ENCODE measurements around the gene AK8.

Gene AK8

DNA sequence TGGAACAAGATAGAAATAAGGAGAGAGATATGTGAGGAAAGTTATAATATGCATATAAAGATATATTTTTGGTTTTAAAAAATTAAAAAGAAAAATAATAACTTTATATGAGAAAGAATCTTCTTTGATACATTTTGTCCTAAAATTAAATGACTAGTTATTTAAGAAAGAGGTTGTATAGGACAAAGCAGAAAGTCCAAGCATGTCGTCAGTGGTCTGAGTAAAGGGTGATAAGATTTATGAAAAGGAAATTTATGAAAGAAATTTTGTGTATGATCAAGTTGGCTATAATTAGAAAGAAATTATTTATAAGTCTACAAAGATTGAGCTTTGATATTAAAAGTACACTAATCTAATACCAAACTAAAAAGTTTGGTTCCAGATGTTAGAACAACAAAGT is 175.8 kb downstream of the AK8 start:
- no peak overlapping the region for H3K9ac ChIP-seq (ENCODE audit: low read length)
- peaks cover 33% of the 10 kb centered on the region for H3K9me3 ChIP-seq (ENCODE audit: control insufficient read depth, insufficient read depth, low read depth, low read length)
- no peak overlapping the region for H3K27ac ChIP-seq (ENCODE audit: low read depth, low read length)
- no peaks in the 10 kb centered on the region for H3K36me3 ChIP-seq (ENCODE audit: control insufficient read depth, insufficient read depth, low read length)
- H3K4me3 ChIP-seq (ENCODE audit: low read depth, low read length) = no peak overlapping the region
- no peaks in the 10 kb centered on the region for H3K27me3 ChIP-seq (ENCODE audit: control insufficient read depth, insufficient read depth, low read length)
- H3K4me1 ChIP-seq (ENCODE audit: control insufficient read depth, insufficient read depth, low read length) = no peaks in the 10 kb centered on the region

- peaks cover 46% of the 10 kb centered on the region for H3K9me3 ChIP-seq (ENCODE audit: control insufficient read depth, insufficient read depth, low read depth, low read length)
These were observed 178.1 kb downstream of the AK8 start for GRCh38 chr9:132699956-132700355.

GRCh38 chr9:132698989-132699388 is 179.1 kb downstream of the AK8 start:
- no peaks in the 10 kb centered on the region for H3K4me1 ChIP-seq (ENCODE audit: control insufficient read depth, insufficient read depth, low read length)
- H3K9me3 ChIP-seq (ENCODE audit: control insufficient read depth, insufficient read depth, low read depth, low read length) = peaks cover 46% of the 10 kb centered on the region
- H3K36me3 ChIP-seq (ENCODE audit: control insufficient read depth, insufficient read depth, low read length) = no peaks in the 10 kb centered on the region
- H3K27ac ChIP-seq (ENCODE audit: low read depth, low read length) = no peak overlapping the region
- no peaks in the 10 kb centered on the region for H3K27me3 ChIP-seq (ENCODE audit: control insufficient read depth, insufficient read depth, low read length)
- no peak overlapping the region for H3K9ac ChIP-seq (ENCODE audit: low read length)
- no peak overlapping the region for H3K4me3 ChIP-seq (ENCODE audit: low read depth, low read length)

More at GRCh38 chr9:132699956-132700355, 178.1 kb downstream of the AK8 start:
- Histone ChIP-seq H3K4me1 (ENCODE audit: control insufficient read depth, insufficient read depth, low read length) (no peaks in the 10 kb centered on the region), H3K27ac (ENCODE audit: low read depth, low read length) (no peak overlapping the region), H3K27me3 (ENCODE audit: control insufficient read depth, insufficient read depth, low read length) (no peaks in the 10 kb centered on the region), H3K9ac (ENCODE audit: low read length) (no peak overlapping the region), H3K4me3 (ENCODE audit: low read depth, low read length) (no peak overlapping the region), H3K36me3 (ENCODE audit: control insufficient read depth, insufficient read depth, low read length) (no peaks in the 10 kb centered on the region)

DNA sequence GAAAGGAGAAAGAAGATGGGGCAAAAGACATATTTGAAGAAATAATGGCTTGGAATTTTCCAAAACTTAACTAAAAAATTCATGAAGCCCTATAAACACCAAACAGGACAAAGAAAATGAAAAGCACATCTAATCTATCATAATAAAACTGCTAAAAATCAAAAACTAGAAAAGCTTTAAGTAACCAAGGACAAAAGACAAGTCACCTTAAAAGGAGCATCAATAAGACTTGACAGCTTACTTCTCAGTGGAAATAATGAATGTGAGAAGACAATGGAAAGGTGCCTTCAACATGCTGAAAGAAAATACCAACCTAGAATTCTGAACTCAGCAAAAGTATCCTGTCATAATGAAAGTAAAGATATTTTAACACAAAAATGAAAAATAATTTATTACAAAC is 180.9 kb downstream of the AK8 start:
- Histone ChIP-seq H3K4me1 (ENCODE audit: control insufficient read depth, insufficient read depth, low read length) (no peaks in the 10 kb centered on the region), H3K27ac (ENCODE audit: low read depth, low read length) (no peak overlapping the region), H3K9ac (ENCODE audit: low read length) (no peak overlapping the region), H3K27me3 (ENCODE audit: control insufficient read depth, insufficient read depth, low read length) (no peaks in the 10 kb centered on the region), H3K9me3 (ENCODE audit: control insufficient read depth, insufficient read depth, low read depth, low read length) (peaks cover 37% of the 10 kb centered on the region), H3K4me3 (ENCODE audit: low read depth, low read length) (no peak overlapping the region), H3K36me3 (ENCODE audit: control insufficient read depth, insufficient read depth, low read length) (0 out of 2 replicates have a peak, but pooled peaks cover 3% of the 10 kb centered on the region)

- no peaks in the 10 kb centered on the region for H3K4me1 ChIP-seq (ENCODE audit: control insufficient read depth, insufficient read depth, low read length)
- H3K9me3 ChIP-seq (ENCODE audit: control insufficient read depth, insufficient read depth, low read depth, low read length) = peaks cover 31% of the 10 kb centered on the region
- no peaks in the 10 kb centered on the region for H3K27me3 ChIP-seq (ENCODE audit: control insufficient read depth, insufficient read depth, low read length)
- H3K9ac ChIP-seq (ENCODE audit: low read length) = no peak overlapping the region
- peaks cover 25% of the 10 kb centered on the region for H3K36me3 ChIP-seq (ENCODE audit: control insufficient read depth, insufficient read depth, low read length)
- no peak overlapping the region for H3K27ac ChIP-seq (ENCODE audit: low read depth, low read length)
- H3K4me3 ChIP-seq (ENCODE audit: low read depth, low read length) = no peak overlapping the region
These were observed 183.9 kb downstream of the AK8 start for GRCh38 chr9:132694144-132694543.

DNA sequence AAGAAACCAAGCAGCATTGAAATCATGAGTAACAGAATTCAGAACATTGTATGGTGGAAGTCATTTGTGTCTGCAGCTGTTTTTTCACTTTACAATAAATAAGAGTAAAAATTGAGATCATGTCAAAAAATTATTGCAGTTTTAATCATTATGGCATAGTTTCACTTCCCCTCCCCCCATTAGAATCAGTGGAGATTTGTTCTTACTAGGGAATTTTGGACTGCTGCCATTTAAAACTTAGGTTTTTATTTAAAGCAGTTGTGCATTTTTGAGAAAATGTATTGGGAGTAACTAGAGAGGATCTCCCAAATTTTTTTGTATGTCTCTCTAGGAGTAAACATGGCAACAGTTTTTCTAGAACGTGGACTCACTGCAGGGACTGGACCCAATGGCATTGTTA is 187.4 kb downstream of the AK8 start:
- Histone ChIP-seq H3K27me3 (ENCODE audit: control insufficient read depth, insufficient read depth, low read length) (no peaks in the 10 kb centered on the region), H3K4me1 (ENCODE audit: control insufficient read depth, insufficient read depth, low read length) (no peaks in the 10 kb centered on the region), H3K9ac (ENCODE audit: low read length) (no peak overlapping the region), H3K4me3 (ENCODE audit: low read depth, low read length) (no peak overlapping the region), H3K9me3 (ENCODE audit: control insufficient read depth, insufficient read depth, low read depth, low read length) (peaks cover under 1% of the 10 kb centered on the region; the same call in 1 of the 2 replicates), H3K27ac (ENCODE audit: low read depth, low read length) (no peak overlapping the region), H3K36me3 (ENCODE audit: control insufficient read depth, insufficient read depth, low read length) (peaks cover 59% of the 10 kb centered on the region)

- no peak overlapping the region for H3K4me3 ChIP-seq (ENCODE audit: low read depth, low read length)
- no peaks in the 10 kb centered on the region for H3K4me1 ChIP-seq (ENCODE audit: control insufficient read depth, insufficient read depth, low read length)
- no peaks in the 10 kb centered on the region for H3K27me3 ChIP-seq (ENCODE audit: control insufficient read depth, insufficient read depth, low read length)
- no peak overlapping the region for H3K27ac ChIP-seq (ENCODE audit: low read depth, low read length)
- H3K36me3 ChIP-seq (ENCODE audit: control insufficient read depth, insufficient read depth, low read length) = peaks cover 89% of the 10 kb centered on the region
- H3K9me3 ChIP-seq (ENCODE audit: control insufficient read depth, insufficient read depth, low read depth, low read length) = no peaks in the 10 kb centered on the region
- H3K9ac ChIP-seq (ENCODE audit: low read length) = no peak overlapping the region
These were observed 194.2 kb downstream of the AK8 start for GRCh38 chr9:132683873-132684272.

DNA sequence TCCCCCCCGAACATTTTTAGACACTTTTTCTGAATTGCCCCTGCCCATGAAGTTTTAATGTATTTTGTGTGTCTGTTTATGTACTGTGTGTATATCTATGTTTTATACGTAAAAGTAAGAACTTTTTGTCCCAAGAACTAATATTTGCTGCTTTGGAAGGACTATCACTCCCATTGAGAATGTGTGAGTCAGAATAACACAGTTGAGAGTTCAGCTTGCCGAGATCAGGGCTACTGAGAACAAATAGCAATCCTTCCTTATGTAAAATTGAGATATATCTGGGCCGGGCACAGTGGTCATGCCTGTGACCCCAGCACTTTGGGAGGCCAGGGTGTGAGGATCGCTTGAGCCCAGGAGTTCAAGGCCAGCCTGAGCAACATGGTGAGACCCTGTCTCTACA is 196.5 kb downstream of the AK8 start:
- Histone ChIP-seq H3K27me3 (ENCODE audit: control insufficient read depth, insufficient read depth, low read length) (no peaks in the 10 kb centered on the region), H3K9me3 (ENCODE audit: control insufficient read depth, insufficient read depth, low read depth, low read length) (no peaks in the 10 kb centered on the region), H3K27ac (ENCODE audit: low read depth, low read length) (no peak overlapping the region), H3K36me3 (ENCODE audit: control insufficient read depth, insufficient read depth, low read length) (peaks cover 79% of the 10 kb centered on the region), H3K9ac (ENCODE audit: low read length) (no peak overlapping the region), H3K4me3 (ENCODE audit: low read depth, low read length) (no peak overlapping the region), H3K4me1 (ENCODE audit: control insufficient read depth, insufficient read depth, low read length) (no peaks in the 10 kb centered on the region)

- Histone ChIP-seq H3K9me3 (ENCODE audit: control insufficient read depth, insufficient read depth, low read depth, low read length) (no peaks in the 10 kb centered on the region), H3K36me3 (ENCODE audit: control insufficient read depth, insufficient read depth, low read length) (peaks cover 66% of the 10 kb centered on the region), H3K9ac (ENCODE audit: low read length) (no peak overlapping the region), H3K4me1 (ENCODE audit: control insufficient read depth, insufficient read depth, low read length) (no peaks in the 10 kb centered on the region), H3K4me3 (ENCODE audit: low read depth, low read length) (no peak overlapping the region), H3K27me3 (ENCODE audit: control insufficient read depth, insufficient read depth, low read length) (no peaks in the 10 kb centered on the region), H3K27ac (ENCODE audit: low read depth, low read length) (no peak overlapping the region)
These were observed 198.0 kb downstream of the AK8 start for GRCh38 chr9:132679946-132680625.

- H3K27ac ChIP-seq (ENCODE audit: low read depth, low read length) = no peak overlapping the region
- no peaks in the 10 kb centered on the region for H3K27me3 ChIP-seq (ENCODE audit: control insufficient read depth, insufficient read depth, low read length)
- no peak overlapping the region for H3K9ac ChIP-seq (ENCODE audit: low read length)
- H3K4me3 ChIP-seq (ENCODE audit: low read depth, low read length) = no peak overlapping the region
- H3K9me3 ChIP-seq (ENCODE audit: control insufficient read depth, insufficient read depth, low read depth, low read length) = no peaks in the 10 kb centered on the region
- no peaks in the 10 kb centered on the region for H3K4me1 ChIP-seq (ENCODE audit: control insufficient read depth, insufficient read depth, low read length)
- peaks cover 55% of the 10 kb centered on the region for H3K36me3 ChIP-seq (ENCODE audit: control insufficient read depth, insufficient read depth, low read length)
These were observed 200.1 kb downstream of the AK8 start for GRCh38 chr9:132677976-132678375.
